Measurements from ENCODE around the gene PRKAG2.

GRCh38 chr7:151823566-151824372 lies 53.1 kb downstream of the PRKAG2 start:
- TF ChIP-seq EZH2phosphoT487 (IDR thresholded peaks at IDR 0.05; ENCODE audit: borderline replicate concordance, low read length) (no peak), CTCF (IDR thresholded peaks at IDR 0.05; ENCODE audit: low read depth, low read length, poor library complexity, severe bottlenecking) (no peak)

Measured in DOHH2 (cell line).